Activated CD8-positive, alpha-beta memory T cell treated with anti-CD3 and anti-CD28 coated beads for 36 hours (primary cell): ENCODE results near the gene RELT. TPM values are rescaled to one million over a fixed set of nuclear protein-coding genes. Genes with fewer than 3 reads are reported as not detected.

Experiments used
- CTCF ChIA-PET: fragments of 350-600 bp; sonication (Branson Sonifier 250); formaldehyde crosslinking; loops from one replicate; lab custom pipeline; 2021; ENCODE audit warnings: antibody characterized with exemption; lab: Charles Lee
- POLR2A ChIA-PET: fragments of 350-600 bp; sonication (Branson Sonifier 250); formaldehyde crosslinking; loops from one replicate; lab custom pipeline; 2021; ENCODE audit warnings: antibody characterized with exemption; lab: Charles Lee
- total RNA-seq, 2 experiments: library from RNA; stranded (reverse); gene quantifications; one replicate each; pipeline ENCODE4 v1.2.3, GENCODE V29; 2021

Gene RELT, protein sequence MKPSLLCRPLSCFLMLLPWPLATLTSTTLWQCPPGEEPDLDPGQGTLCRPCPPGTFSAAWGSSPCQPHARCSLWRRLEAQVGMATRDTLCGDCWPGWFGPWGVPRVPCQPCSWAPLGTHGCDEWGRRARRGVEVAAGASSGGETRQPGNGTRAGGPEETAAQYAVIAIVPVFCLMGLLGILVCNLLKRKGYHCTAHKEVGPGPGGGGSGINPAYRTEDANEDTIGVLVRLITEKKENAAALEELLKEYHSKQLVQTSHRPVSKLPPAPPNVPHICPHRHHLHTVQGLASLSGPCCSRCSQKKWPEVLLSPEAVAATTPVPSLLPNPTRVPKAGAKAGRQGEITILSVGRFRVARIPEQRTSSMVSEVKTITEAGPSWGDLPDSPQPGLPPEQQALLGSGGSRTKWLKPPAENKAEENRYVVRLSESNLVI
- 10 to 100 TPM; 31.0 to 33.2 TPM for total RNA-seq

- ChIA-PET POLR2A (interaction anchor here (1.0 kb wide), 1 partner anchor 9 kb away, joined by 3 read pairs; no protein-coding TSS in a partner anchor), CTCF (interaction anchor here (1.4 kb wide), 1 partner anchor 18 kb away, joined by 3 read pairs; no protein-coding TSS in a partner anchor)
Measured at GRCh38 chr11:73376160-73376802, at the start of gene RELT. Gene RELT (plus strand): TSS chr11:73376399. CDS start chr11:73389137, 12,738 bp downstream.

DNA sequence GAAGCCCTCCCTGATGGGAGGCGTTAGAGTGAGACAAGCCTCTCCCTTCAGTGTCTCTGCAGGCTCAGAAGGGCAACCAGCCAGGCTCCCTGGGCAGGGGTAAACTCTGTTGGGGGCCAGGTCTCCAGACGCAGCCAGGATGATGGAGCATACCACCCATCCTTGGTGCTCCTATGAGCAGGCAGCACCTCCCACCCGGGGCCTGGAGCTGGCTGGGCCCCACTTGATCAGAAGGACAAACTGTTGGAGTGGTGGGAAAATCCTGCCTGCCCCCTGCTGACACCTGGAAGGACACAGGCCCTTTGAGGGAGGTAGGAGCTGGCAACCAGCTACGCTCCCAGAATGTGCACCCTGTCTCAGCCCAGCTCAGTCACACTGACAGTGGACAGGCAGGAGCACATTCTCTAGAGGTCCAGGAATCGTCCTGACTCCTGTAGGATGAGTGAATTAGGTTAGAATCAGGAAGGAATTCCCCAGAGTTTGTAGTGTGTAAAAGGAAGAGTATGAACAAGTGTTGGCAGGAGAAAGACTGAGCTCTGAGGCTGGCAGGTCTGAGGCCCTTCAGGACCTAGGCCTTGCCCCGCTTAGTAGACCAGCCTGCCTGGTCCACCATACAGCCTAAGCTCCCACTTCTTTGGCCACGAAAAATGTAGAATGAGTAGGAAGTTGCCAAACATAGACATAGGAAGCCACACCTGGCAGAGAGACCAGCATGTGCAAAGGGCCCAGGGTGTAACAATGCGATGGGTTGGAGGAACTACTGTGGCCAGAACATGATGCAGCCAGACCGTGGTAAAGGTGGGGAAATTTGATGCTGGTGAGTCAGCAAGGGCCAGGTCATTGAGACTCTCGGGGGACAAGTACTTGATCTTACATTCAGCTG lies 49.0 kb upstream of the RELT start:
- POLR2A ChIA-PET, result no interaction called here
- CTCF ChIA-PET, result interaction anchor here (1.3 to 2.8 kb wide), 2 partner anchors 8 to 18 kb away, joined by 3 to 13 read pairs; no protein-coding TSS in a partner anchor

DNA sequence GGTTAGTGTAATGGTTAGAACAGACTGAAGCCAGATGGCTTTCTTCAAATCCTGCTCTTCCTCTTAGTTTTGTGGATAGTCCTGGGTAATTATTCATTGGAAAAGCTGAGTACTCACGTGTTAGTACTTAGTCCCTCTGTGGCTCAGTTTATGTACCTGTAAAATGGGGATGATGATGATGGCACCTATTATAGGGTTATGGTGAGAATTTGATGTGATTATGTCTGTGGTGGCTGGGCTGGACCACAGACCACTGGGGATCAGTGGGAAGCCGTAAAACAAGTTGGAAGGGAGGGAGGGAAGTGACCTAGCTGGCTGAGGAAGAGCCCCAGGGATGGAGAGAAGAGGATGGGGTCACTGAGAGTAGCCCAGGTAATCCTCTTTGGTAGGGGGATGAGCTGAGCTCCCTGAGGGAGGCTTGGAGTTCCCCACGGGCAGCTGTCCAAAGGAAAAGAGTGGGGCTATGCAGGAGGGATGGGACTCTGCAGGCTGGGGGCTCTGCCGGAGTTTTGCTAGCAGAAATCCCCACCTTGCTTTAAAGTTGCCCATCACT lies 48.3 kb upstream of the RELT start:
- ChIA-PET CTCF (interaction anchor here (1.3 to 2.8 kb wide), 2 partner anchors 8 to 19 kb away, joined by 3 to 13 read pairs; no protein-coding TSS in a partner anchor), POLR2A (no interaction called here)

DNA sequence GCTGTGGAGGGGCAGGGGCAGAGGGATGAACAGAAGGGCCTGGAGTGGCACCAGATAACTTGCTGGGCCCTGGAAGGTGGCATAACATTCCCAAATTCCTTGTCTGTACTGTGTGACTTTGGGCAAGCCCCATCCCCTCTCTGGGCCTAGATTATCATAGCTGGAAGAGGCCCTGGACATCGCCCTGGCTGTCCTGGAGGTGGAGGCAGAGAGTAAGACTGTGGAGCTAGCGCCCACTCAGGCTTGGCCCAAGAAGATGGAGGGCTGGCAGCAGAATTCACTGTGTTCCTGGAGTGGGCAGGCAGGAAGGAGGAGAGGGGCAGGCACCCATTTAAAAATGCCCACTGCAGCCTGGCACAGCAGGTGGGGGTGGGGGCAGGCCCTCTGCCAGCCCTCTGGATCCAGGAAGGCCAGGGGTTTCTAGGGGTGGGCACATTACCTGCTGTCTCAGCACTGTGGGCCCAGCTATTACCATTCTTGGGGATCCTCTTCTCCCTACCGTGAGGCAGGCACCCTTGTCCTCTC lies 45.6 kb upstream of the RELT start:
- POLR2A ChIA-PET, result no interaction called here
- CTCF ChIA-PET, result interaction anchor here (2.7 kb wide), 1 partner anchor 23 kb away, joined by 10 read pairs; no protein-coding TSS in a partner anchor

DNA sequence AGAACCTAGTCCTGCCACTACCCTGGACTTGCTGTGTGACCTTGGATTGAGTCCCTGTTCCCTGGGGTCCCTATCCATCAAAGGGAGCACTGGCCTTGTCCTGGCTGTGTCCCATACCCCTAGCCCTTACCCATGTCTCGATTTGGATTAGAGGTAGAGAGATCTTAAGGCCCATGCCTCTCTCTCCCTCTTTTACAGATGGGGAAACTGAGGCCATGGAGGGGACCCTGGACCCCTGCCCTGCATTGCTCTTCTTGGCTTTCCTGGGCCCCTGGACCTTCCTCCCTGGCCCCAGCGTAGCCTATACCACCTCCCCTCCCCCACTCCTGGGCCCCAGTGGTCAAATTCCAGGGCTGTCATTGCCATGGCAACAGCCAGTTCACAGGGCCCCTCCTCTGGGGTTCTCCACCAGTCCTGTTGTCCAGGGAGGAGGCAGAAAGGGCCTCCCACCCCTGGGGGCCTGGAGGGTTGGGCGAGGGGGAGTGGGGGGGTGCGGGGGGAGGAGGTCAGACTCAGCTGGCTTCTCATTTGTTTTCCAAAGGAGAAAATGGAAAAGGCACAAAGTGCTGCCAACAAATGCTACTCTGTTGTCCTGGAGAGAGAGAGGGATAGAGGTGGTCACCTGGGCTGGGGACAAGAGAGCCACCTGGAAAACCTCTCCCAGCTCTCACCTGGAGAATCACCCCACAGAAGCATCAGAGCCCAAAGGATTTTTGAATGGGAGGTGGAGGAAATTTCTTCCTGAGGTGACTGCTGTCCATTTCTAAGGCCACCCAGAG lies 44.9 kb upstream of the RELT start:
- ChIA-PET POLR2A (no interaction called here), CTCF (interaction anchor here (2.7 kb wide), 1 partner anchor 24 kb away, joined by 10 read pairs; no protein-coding TSS in a partner anchor)

- ChIA-PET POLR2A (no interaction called here), CTCF (interaction anchor here (1.1 kb wide), 1 partner anchor 35 kb away, joined by 3 read pairs; no protein-coding TSS in a partner anchor)
Measured at GRCh38 chr11:73333173-73333572, 43.0 kb upstream of the RELT start.

DNA sequence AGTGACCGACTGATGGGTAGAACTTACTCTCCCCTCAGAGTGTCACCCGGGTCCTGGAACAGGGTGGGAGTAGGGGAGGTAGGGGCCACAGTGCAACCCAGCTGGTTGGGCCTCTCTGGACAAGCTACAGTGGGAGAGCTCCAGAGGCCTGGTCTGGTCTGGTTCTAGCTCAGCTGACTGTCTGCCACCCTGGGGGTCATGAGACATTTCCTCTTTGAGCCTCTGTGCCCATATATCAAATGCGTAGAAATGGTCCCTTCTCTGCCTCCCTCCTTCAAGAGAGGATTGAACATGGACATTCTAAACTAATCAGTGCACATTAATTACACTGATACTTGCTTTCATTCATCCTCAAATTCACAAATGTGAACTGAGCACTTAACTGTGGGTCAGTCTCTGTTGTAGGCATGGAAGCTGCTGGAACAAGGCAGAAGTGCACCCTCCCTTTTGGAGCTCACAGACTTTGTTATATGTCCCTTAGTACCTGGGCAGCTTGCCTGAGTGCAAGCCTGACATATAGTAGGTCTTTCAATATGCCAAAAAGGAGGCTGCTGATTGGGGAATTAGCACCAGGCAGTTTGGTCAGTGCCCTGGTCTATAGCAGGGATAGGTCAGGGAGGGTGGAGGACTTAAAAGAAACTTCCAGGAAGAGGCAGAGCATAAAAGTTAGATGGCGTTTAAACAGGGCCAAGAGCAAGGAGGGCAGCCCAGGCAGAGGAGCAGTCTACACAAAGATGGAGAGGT lies 42.4 kb upstream of the RELT start:
- POLR2A ChIA-PET, result no interaction called here
- CTCF ChIA-PET, result interaction anchor here (1.1 to 6.0 kb wide), 3 partner anchors 25 to 36 kb away, joined by 3 to 73 read pairs (median 14); partner anchors contain the start of gene ARHGEF17

GRCh38 chr11:73334384-73335203 lies 41.6 kb upstream of the RELT start:
- ChIA-PET POLR2A (interaction anchor here (0.6 kb wide), 1 partner anchor 29 kb away, joined by 3 read pairs; no protein-coding TSS in a partner anchor), CTCF (interaction anchor here (0.6 to 6.0 kb wide), 22 partner anchors 8 to 654 kb away, joined by 3 to 73 read pairs (median 4); partner anchors contain the start of gene ARHGEF17)

DNA sequence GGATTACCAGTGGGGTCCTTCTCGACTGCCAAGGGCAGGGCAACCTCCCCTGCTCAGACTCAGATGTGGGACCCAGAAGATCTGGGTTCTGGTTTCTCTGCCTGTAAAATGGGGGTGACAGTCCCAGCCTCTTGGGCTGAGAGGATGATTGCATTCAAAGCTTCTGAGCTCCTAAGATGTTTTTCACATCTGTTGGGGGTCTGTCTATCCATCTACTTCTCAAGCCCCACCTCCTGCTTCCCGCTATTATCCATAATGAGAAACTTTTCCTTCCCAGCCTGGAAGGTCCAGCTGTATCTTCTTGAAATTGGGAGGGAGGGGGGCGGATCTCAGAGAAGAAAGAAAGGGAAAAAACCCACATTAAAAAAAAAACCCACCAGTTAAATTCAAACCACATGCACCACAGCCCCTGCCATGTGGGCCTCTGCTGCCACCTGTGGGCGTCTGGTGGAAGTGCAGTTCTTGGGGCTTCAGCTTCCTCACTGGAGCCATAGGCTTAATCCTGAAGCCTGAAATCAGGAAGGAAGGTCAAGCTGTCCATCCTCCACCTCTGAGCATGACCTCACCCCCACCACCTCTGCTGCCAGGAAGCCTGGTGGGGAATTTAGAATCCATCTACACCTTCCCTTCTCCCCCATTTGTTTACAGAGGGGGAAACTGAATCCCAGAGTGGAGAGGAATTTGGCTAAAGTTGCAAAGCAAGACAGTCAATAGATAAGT lies 40.8 kb upstream of the RELT start:
- POLR2A ChIA-PET, result interaction anchor here (0.6 kb wide), 1 partner anchor 29 kb away, joined by 3 read pairs; no protein-coding TSS in a partner anchor
- CTCF ChIA-PET, result interaction anchor here (0.6 to 6.0 kb wide), 29 partner anchors 9 to 655 kb away, joined by 3 to 73 read pairs (median 5); partner anchors contain the start of gene ARHGEF17

GRCh38 chr11:73337846-73338245 lies 38.4 kb upstream of the RELT start:
- ChIA-PET CTCF (interaction anchor here (0.7 to 6.0 kb wide), 6 partner anchors 11 to 195 kb away, joined by 3 to 73 read pairs (median 6); partner anchors contain the start of gene ARHGEF17), POLR2A (no interaction called here)

GRCh38 chr11:73338279-73338678 lies 37.9 kb upstream of the RELT start:
- POLR2A ChIA-PET, result no interaction called here
- CTCF ChIA-PET, result interaction anchor here (1.4 to 6.0 kb wide), 3 partner anchors 30 to 43 kb away, joined by 4 to 73 read pairs (median 7); partner anchors contain the start of gene ARHGEF17

GRCh38 chr11:73340164-73340563 lies 36.0 kb upstream of the RELT start:
- POLR2A ChIA-PET, result no interaction called here
- CTCF ChIA-PET, result interaction anchor here (0.8 to 1.7 kb wide), 3 partner anchors 15 to 33 kb away, joined by 3 read pairs; partner anchors contain the start of gene ARHGEF17

- POLR2A ChIA-PET, result no interaction called here
- CTCF ChIA-PET, result interaction anchor here (1.4 kb wide), 1 partner anchor 8 kb away, joined by 4 read pairs; no protein-coding TSS in a partner anchor
Measured at GRCh38 chr11:73342633-73343032, 33.6 kb upstream of the RELT start.

- ChIA-PET CTCF (interaction anchor here (1.4 kb wide), 1 partner anchor 8 kb away, joined by 4 read pairs; no protein-coding TSS in a partner anchor), POLR2A (no interaction called here)
Measured at GRCh38 chr11:73343076-73343873, 32.9 kb upstream of the RELT start.
